Epithelial cell of esophagus (primary cell): ENCODE data around the gene CEACAM21.

Experiments
- DNase-seq: peaks from one replicate; pipeline ENCODE4 v3.0.0; 2010; ENCODE audit warnings: low read depth
- H3K4me3 ChIP-seq: 2 replicates; pipeline ENCODE4 v1.5.1; 2011; ENCODE audit warnings: mild to moderate bottlenecking, low read length, control low read depth
- TF ChIP-seq, protein P1 (sequence below): IDR thresholded peaks from 2 replicates; pipeline ENCODE4 v1.5.1; 2011; ENCODE audit warnings: low read depth, mild to moderate bottlenecking, low read length, control low read depth, inconsistent platforms; ENCODE audit not compliant: insufficient read depth; ENCODE audit errors: missing control alignments

CEACAM21 gene

DNA sequence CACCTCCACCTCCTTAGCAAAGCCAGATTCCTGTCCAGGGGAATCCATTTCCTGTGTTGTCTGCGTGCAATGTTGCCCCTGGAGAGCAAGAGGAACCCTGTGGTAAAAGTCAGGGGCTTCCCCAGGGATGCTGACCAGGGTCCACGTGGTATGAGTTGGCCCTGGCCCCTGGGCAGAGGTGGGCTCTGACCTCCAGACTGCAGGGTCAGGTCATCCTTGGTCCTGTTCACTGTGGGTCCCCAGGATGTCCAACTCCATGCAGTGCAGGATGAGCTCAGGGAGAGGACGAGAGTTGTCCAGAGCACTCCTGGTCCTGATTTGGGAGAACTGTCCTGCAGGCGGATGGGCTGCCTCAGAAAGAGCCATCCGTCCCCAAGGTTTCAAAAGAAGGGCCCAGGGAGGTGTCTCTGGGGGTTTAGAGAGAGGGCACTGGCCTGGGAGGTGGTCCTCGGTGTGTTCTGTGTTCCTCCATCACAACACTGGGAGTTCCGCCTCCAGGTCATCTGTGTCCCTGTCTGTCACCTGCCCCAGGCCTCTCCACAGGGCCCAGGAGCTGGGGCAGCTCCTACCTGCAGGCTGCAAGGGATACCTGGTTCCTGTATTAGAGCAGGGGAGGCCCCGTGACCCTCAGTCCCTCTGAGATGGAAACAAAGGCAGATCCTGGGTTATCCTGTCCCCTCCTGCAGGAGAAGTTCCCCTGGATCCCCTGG is 52.2 kb downstream of the CEACAM21 start:
- no peak for DNase-seq
- TF ChIP-seq, protein P1, sequence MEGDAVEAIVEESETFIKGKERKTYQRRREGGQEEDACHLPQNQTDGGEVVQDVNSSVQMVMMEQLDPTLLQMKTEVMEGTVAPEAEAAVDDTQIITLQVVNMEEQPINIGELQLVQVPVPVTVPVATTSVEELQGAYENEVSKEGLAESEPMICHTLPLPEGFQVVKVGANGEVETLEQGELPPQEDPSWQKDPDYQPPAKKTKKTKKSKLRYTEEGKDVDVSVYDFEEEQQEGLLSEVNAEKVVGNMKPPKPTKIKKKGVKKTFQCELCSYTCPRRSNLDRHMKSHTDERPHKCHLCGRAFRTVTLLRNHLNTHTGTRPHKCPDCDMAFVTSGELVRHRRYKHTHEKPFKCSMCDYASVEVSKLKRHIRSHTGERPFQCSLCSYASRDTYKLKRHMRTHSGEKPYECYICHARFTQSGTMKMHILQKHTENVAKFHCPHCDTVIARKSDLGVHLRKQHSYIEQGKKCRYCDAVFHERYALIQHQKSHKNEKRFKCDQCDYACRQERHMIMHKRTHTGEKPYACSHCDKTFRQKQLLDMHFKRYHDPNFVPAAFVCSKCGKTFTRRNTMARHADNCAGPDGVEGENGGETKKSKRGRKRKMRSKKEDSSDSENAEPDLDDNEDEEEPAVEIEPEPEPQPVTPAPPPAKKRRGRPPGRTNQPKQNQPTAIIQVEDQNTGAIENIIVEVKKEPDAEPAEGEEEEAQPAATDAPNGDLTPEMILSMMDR = no peak
- H3K4me3 ChIP-seq = no peak overlapping the region
